Hematopoietic multipotent progenitor cell treated with erythropoietin and hydrocortisone succinate and interleukin-3 and kit ligand, for 6 days (in vitro differentiated cells): ENCODE results near the gene NDUFS7.
"Not testable (repeated sequence)": the region's sequence is repeated elsewhere in the genome, so short reads cannot be mapped to it uniquely, and the experiment has no call there.

Experiments used
- DNase-seq: peaks from one replicate; pipeline ENCODE4 v3.0.0-alpha.2; 2015

Gene NDUFS7

DNA sequence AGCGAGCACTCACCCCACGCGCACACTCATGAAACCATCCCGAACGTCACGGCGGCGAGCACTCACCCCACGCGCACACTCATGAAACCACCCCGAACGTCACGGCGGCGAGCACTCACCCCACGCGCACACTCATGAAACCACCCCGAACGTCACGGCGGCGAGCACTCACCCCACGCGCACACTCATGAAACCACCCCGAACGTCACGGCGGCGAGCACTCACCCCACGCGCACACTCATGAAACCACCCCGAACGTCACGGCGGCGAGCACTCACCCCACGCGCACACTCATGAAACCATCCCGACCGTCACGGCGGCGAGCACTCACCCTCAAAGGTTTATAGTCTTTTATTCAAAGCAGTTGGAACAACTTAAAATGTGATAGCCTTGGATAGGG lies 36.4 kb downstream of the NDUFS7 start:
- DNase-seq: not testable (repeated sequence)

DNA sequence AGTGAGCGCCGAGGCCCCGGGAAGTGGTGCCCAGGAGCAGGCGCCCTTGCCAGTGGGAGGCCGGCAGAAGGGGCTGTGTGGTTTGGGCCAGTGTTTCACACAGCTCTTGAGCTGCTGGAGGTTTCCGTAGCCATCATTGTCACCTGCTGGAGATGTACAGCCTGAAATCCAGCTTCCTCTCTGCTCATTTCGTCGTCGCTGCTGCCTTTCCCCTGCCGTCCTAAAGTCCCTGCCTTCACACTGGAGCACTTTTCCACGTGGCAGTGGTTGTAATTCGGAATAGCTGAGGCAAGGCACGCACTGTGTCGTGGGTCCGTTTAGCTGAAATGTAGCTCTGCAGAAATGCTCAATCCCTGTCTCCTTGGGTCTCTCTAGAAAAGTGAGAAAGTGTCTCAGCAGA lies 36.9 kb downstream of the NDUFS7 start:
- no peak for DNase-seq

DNA sequence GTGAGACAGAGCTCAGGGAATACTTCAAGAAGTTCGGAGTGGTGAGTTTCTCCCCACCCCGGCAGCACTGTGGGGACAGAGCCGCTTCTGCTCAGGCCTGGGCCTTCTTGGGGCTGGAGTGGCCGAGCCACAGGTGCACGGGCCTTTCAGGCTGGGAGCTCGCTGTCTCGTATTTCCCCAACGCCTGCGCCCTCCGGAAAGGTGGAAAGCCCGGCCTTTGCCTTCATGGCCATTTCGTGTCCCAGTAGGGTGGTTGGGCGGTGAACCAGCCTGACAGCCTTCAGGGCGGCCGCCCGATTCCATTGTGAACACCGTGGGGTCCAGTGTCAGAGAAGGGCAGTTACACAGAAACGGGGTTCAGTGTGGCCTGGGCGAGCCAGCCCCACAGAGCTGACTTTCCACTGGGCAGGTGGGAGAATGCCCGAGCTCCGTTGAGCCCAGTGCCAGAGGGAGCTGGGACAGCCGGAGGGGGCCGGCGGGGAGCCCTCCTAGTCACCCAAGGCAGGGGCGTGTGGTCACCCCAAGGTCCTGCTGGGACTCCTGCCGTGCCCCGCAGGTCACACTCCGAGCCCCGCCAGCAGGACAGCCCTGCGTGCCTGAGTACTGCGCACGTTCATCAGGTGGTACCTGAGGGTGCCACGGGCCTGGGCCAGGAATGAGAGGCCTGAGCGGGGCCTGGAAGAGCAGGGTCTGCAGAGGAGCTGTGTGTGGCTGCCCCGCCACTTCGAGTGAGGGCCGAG lies 37.7 kb downstream of the NDUFS7 start:
- no peak for DNase-seq

DNA sequence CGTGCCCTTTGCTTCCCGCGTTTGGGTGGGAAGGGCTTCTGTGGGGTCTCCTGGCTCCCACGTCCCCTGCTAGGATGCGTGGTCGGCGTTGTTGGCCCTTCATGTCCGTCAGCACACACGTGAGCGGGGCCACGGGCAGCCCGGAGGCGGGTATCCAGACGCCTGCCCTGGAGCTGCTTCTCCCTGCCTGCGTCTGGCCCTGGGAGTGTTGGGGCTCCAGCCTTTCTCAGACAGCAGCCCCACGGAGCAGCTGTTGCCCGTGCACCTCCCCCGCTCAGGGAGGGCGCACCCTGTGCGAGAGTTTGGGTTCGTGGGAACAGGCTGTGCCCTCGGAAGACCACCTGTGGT lies 38.2 kb downstream of the NDUFS7 start:
- no peak for DNase-seq

DNA sequence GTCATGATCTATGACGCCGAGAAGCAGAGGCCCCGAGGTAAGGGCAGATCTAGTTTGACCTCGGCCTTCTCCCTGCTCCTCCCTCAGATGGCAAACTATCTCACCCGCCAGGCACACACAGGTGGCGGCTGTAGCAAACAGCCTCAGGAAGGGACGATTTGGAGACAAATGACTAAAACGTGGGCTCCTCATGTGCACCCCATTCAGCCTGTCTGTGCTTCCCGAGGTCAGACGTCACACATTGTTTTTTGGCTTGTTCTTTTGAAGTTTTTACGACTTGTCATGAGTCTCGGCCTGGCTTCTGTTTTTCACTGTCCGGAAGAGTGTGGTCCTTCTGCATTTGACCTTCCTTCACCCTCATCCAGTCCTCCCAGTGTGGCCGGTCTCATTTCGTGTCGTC lies 38.7 kb downstream of the NDUFS7 start:
- no peak for DNase-seq

DNA sequence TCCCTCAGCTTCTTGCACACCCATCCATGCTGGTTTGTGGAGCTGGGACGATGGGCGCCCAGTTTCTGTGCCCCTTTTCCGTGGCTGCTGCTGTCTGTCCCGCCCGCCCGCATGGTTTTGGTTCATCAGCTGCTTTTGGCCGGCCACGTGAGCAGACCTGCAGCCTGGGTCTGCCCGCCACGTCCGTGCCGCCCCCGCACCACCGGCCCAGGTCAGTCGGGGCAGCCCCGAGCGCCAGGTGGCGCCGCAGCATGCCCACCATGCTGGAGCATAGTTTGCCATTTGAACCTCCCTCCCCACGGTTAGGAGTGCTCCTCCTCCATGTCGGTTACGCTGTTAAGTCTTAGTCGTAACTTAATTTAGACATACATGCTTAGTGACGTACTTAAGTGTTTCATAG lies 39.2 kb downstream of the NDUFS7 start:
- DNase-seq: no peak

DNA sequence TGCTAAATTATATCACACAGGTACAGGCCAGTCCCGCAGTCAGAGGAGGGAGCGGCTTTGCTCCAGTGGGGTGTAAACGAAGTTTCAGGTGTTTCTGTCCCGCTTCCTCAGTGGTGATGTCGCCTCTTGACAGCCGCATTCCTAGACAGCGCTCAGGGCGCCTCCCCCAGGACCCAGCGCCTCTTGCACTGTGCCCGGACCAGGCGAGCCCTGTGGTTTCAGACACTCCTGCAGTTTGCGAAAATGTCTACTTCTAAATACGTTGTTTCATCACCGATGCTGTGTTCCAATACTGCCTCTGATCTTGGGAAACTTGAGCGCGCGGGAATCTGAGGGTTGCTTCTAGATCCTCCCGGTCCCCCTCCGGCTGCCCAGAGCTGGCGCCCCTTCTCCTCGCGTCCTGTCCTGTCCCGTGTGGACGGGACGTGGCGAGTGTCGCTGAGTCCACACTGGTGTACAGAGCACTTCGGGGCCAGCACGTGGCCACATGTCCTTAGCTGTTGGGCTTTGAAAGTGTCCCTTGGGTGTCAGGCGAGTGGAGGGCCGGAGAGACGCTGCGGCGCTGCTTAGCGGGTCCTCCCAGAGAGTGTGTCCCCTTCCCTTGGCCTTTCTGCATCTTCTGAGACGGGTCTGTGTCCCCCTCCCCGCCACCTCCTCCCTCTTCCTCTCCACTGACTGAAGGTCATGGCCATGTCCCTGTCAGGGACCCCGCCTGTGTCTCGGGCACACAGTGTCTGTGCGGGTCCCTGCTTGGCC lies 39.9 kb downstream of the NDUFS7 start:
- DNase-seq: no peak

DNA sequence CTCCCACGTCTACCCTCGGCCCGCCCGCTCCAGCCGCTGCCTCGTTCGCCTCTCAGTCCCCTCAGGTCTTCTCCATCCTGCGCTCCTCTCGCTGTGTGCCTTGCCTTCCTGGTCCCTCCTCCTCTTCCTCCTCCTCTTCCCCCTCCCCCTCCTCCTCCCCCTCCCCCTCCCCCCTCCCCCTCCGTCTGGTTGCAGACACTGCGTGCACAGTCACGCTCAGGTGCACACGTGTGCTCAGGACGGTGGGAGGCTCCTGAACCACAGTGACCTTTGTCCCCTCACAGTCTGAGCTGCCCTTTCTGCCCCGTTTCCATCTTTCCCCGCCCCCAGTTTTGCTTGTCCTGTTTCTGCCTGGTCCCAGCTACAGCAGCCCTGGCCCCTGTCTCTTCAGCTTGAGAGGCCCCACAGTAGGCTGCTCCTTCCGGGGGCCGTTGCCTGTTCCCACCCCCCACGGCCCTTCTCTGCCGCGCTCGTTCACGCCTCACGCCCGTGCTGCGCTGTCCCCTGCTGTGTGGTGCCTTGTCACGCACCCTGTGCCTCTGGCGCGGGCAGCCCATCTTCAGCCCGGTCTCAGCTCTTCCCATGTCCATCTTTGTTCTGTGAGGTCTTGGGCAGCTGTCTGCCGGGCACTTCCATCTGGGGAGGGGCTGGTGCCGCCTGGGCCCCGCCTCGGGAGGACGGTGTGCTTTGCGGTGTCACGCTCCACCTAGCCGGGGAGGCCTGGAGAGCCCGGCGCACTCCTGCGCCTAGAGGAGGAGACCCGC lies 40.7 kb downstream of the NDUFS7 start:
- DNase-seq: no peak

DNA sequence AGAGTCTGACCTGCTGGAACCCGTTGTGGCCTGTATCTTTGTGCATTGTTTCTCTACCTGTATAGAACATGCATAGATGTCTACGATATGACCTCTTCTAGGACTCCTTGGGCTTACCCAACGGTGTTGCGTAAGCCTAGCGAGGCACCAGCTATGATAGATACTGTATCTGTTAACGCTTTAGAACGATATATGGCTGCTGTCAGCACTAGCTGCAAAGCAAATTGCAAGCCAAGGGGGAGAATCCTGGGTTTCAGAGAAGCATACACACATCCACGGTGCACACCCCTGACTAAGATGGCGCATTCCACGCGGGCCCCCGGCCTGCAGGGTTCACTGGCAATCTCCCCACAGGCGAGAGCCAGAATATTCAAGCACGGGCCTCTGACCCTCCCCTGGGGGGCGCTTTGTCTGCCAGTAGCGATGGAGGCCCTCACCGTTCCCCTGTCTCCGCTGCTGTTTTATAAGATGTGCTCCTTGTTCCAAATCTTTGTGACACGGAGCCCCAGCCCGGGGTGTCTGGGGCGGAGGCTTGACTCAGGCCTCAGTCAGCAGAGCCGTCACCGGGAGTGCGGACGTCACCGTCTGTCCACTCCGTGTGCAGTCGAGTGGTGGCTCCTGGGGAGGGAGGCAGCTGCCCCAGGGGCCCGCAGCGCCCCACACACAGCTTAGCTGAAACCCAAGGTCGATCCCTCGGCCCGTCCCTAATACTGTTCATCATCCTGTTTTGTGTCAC lies 41.6 kb downstream of the NDUFS7 start:
- peak; percentile 39 for DNase-seq

DNA sequence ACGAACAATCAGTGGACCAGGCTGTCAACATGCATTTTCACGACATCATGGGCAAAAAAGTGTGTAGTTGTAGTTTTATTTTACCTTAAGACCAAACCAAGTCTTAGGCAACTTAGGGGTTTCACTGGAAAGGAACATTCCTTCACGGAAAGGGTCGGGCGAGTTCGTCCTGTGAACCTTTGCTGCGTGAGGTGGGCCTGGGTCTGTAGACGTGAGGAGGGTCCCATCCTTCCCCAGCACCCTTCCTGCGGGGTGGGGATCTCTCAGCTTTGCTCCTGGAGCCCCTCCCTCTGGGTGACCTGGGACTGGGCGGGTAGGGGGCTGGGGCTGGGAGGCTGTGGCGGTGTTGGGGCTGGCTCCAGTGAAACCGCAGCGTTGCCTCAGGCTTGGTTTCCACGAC lies 42.2 kb downstream of the NDUFS7 start:
- DNase-seq: no peak

DNA sequence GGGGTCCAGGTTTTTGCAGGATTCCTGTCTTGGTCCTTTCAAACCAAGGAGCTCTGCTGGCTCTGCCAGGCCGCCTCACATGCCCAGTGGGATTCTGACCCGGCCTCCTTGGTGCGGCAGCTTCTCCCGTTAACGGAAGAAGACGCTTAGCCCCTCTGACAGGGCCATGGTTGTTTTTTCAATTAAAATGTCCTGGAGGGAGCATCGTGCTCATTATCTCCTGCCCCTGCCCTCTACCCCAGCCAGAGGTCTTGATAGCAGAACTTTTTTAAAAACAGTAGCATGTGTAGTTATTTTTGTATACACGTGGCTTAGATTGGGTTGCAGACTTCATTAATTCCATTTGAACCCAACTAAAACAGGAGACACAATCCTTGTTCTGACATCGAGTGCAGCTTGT lies 43.0 kb downstream of the NDUFS7 start:
- no peak for DNase-seq

DNA sequence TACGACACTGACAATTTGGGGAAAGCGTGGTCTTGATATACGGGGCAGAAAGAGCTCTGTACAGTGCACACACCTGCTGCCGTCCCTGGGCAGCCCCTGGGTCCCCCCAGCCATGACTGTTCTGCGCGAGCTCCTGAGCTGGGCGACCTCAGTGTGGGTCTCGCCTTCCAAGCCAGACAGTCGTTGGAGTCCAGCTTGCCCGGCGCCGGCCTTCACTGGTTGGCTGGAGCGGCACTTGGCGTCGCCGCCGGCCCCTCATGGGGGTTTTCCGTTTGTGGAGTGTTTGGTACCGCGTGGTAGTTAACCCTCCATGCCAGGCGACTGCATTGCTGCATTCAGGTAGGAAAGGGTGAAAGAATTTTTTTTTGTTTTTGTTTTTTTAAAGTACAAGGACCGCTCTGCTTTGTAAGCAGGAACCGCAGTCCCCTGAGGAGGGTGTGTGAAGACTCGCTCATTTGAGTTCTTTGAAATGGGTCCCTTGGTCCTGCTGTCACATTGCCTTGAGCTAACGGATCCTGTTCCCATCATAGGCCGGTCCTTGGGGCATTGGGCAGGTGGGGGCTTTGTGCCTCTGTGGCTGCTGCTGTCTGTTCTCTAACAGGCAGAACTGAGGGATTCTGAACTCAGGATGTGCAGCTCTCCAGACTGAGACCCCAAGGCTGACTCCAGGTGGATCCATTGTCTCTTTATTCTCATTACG lies 43.7 kb downstream of the NDUFS7 start:
- DNase-seq: no peak

DNA sequence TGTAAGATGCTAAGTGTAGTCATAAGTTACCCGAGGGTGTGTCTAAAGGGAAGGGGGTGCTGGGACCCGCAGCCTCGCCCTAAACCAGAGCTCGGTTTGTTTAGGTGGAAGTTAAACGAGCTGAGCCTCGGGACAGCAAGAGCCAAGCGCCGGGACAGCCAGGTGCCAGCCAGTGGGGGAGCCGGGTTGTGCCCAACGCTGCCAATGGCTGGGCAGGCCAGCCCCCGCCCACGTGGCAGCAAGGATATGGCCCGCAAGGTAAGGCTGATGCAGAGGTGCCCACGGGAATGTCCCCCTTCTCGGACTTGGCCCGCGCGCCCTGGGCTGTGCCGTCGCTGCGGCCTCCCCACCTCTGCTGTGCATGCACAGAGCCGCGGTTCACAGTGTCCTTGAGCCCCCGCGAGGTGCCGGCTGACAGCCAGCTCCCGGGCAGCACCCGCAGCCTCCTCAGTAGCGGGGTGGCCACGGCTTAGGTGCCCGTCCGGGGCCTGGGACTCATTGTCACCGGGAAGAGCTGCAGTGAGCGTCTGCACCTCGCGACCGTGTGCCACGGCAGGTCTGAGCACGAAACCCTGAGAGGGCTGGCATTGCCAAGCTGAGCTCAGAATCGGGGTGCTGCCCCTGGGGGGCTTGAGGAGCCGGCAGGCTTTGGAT lies 45.2 kb downstream of the NDUFS7 start:
- DNase-seq: no peak

DNA sequence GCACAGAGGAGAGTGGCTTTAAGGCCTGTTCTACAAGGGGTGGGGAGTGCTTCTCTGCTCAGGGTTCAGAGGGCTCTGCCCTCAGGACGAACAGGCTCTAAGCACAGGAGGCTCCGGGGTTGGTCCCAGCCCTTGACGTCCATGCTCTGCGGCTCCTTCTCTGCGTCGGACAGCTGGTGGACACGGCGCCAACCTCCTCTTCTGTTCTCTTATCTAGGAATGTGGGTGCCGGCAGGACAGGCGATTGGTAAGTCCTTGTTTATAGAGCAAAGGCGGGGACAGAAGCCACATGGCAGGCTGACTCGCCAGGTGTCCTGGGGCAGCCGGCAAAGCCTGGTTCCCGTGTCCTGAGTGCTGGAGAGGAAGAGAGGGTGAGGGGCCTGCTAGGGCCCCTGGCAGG lies 46.0 kb downstream of the NDUFS7 start:
- no peak for DNase-seq

DNA sequence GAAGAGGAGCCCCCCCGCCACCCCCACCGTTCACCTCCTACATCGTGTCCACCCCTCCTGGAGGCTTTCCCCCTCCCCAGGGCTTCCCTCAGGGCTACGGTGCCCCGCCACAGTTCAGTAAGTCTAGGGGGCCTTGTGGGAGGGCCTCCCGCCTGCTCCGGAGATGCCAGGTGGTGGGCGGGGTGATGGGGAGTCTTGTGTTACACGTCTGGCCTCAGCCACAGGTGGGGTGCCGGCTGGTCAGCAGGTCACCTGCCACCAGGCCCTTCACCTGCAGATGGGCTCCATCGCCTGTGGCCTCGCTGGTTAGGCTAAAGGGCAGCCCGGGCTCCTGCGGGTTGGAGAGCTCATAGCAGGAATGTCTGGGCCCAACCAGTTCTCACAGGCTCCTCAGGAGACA lies 46.5 kb downstream of the NDUFS7 start:
- DNase-seq: no peak

DNA sequence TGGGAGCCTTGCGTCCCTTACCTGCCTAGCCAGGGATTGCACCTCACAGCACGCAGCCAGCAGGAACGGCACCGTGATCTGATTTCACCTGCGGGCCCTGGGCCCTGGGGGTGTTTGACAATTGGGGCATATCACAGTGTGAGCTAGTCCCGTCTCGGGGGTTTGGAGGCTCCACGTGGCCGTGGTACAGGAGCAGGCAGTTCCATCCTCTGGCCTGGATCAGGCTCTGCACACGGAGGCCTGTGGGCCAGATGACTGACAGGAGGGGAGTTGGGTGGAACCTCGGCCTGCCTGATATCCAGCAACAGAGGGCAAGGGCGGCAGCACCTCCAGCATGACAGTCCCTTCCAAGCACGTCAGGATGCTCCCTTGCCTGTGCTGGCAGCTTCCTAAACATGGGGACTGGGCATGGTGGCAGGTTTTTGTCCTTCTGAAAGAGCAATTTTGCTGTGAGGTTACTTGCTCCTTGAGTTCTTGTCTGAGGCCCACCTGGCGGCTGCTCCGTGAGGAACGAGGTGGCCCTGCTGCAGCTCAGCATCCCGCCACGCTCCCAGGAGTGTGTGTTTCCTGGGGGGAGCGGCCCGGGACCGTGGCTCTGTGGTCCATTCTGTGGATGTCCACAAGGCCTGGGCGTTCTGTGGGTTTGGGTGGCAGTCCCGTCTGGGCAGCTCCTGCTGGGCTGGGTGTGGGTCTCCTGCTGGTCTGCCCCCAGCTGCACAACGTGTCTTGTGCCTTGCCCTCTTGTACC lies 48.2 kb downstream of the NDUFS7 start:
- no peak for DNase-seq

DNA sequence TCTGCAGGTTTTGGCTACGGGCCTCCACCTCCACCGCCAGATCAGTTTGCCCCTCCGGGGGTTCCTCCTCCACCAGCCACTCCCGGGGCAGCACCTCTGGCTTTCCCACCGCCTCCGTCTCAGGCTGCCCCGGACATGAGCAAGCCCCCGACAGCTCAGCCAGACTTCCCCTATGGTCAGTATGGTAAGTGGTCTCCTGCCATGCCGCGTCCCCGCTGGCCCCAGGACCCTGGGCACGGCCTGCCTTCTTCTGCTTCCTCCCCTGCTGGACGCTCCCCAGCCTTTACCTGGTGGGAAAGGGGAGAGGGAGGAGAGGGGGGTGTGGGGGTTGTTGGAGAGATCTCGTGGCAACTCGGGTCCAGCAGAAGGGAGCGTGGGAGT lies 48.8 kb downstream of the NDUFS7 start:
- no peak for DNase-seq

DNA sequence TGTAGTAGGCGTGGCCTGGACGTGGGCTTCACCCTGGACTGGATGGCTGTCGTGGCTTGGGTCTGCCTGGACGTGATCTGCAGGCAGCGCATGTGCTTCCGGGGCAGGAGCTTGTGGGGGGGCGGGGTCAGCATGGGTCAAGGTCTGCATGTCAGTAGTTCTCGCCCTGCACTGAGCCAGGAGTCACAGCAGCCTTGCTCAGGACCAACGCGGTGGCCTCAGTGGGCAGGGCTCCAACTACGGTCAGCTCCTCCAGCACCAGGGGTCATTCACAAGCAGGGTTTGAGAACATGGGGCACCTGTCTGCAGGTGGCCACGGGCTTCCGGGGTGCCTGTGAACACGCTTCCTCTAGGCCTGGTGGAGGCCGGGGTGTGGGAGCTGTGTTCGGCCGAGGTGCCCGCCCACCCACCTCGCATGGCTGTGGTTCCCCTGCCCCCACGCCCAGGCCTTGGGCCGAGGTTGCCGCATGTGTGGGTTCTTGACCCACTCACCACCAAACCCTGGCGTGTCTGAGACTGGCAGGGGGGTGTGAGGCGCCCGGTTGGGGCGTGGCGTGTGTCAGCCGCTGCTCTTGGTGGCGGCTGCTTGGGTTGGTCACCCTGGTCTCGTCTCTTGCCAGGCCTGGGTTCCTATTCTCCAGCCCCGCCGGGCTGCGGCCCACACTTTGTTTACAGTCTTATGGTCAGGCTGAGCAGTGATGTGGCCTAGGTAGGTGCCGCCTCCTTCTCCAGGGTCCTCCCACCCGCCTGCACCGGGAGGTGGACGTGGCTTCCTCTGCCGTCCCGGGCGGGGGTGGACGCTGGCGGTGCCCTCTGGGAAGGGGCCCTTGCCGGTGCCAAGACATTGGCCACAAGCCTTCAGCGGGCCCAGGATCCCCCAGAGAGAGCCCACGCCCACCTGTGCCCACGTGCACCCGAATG lies 49.7 kb downstream of the NDUFS7 start:
- no peak for DNase-seq

DNA sequence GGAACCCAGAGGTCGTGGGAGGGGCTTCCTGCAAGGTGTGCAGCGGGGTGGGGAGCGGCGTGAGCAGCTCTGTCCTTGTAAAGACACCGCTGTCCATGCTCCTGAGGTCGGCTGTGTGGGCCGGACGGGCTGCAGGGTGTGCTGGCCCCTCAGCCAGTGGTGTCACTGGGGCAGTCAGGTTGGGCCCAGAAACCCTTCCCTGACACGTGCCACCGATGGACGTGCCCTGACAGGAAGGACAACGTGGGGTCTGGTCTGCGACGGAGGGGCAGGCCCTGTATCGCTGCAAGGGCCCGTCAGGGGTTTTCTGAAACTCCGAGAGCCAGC lies 50.3 kb downstream of the NDUFS7 start:
- DNase-seq: no peak

DNA sequence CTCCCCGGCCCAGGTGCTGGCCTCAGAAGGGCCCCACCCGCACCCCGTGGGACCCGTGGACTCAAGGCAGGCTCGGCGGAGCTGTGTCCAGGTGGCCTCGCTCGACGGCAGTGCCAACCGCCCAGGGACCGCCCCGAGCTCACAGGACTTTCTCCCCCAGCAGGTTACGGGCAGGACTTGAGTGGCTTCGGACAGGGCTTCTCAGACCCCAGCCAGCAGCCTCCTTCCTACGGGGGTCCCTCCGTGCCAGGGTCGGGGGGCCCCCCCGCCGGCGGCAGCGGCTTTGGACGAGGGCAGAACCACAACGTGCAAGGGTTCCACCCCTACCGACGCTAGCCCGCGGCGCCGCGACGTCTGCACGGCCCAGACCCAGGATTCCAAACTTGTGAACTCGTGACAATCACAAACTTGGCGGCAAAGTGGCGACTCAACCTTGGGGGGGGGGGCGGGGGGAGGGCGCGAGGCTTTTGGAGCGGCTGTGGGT lies 50.9 kb downstream of the NDUFS7 start:
- DNase-seq: no peak
